ENCODE measurements around the gene ABCC4.
"Not testable (repeated sequence)": the region's sequence is repeated elsewhere in the genome, so short reads cannot be mapped to it uniquely, and the experiment has no call there.

The ABCC4 gene

GRCh38 chr13:95224064-95224463 lies 77.2 kb downstream of the ABCC4 start:
- DNase-seq: no peak

- no peak for DNase-seq
Measured at GRCh38 chr13:95222733-95223018, 78.6 kb downstream of the ABCC4 start.

- no peak for DNase-seq
Measured at GRCh38 chr13:95221971-95222732, 79.1 kb downstream of the ABCC4 start.

- DNase-seq: no peak
Measured at GRCh38 chr13:95220611-95221010, 80.6 kb downstream of the ABCC4 start.

GRCh38 chr13:95217920-95218830 lies 83.1 kb downstream of the ABCC4 start:
- DNase-seq: no peak

- DNase-seq: no peak
Measured at GRCh38 chr13:95216182-95216581, 85.1 kb downstream of the ABCC4 start.

- no peak for DNase-seq
Measured at GRCh38 chr13:95212983-95213850, 88.0 kb downstream of the ABCC4 start.

- no peak for DNase-seq
Measured at GRCh38 chr13:95209109-95209508, 92.1 kb downstream of the ABCC4 start.

- DNase-seq: no peak
Measured at GRCh38 chr13:95207769-95208366, 93.4 kb downstream of the ABCC4 start.

- DNase-seq: no peak
Measured at GRCh38 chr13:95206116-95206515, 95.1 kb downstream of the ABCC4 start.

GRCh38 chr13:95204231-95204765 lies 97.0 kb downstream of the ABCC4 start:
- DNase-seq: no peak

GRCh38 chr13:95201814-95202651 lies 99.2 kb downstream of the ABCC4 start:
- peak; percentile 92 for DNase-seq

- DNase-seq: not testable (repeated sequence)
Measured at GRCh38 chr13:95200386-95200957, 100.8 kb downstream of the ABCC4 start.

- no peak for DNase-seq
Measured at GRCh38 chr13:95199896-95200295, 101.4 kb downstream of the ABCC4 start.

- DNase-seq: not testable (repeated sequence)
Measured at GRCh38 chr13:95198606-95199005, 102.6 kb downstream of the ABCC4 start.

- no peak for DNase-seq
Measured at GRCh38 chr13:95197548-95197947, 103.7 kb downstream of the ABCC4 start.

- DNase-seq: no peak
Measured at GRCh38 chr13:95195146-95195545, 106.1 kb downstream of the ABCC4 start.

- DNase-seq: no peak
Measured at GRCh38 chr13:95193509-95194230, 107.6 kb downstream of the ABCC4 start.

GRCh38 chr13:95192998-95193397 lies 108.3 kb downstream of the ABCC4 start:
- DNase-seq: no peak

- DNase-seq: not testable (repeated sequence)
Measured at GRCh38 chr13:95192564-95192945, 108.7 kb downstream of the ABCC4 start.
